Measurements from ENCODE around the gene ITLN2.
"Not testable (repeated sequence)": the region's sequence is repeated elsewhere in the genome, so short reads cannot be mapped to it uniquely, and the experiment has no call there.

Gene ITLN2

DNA sequence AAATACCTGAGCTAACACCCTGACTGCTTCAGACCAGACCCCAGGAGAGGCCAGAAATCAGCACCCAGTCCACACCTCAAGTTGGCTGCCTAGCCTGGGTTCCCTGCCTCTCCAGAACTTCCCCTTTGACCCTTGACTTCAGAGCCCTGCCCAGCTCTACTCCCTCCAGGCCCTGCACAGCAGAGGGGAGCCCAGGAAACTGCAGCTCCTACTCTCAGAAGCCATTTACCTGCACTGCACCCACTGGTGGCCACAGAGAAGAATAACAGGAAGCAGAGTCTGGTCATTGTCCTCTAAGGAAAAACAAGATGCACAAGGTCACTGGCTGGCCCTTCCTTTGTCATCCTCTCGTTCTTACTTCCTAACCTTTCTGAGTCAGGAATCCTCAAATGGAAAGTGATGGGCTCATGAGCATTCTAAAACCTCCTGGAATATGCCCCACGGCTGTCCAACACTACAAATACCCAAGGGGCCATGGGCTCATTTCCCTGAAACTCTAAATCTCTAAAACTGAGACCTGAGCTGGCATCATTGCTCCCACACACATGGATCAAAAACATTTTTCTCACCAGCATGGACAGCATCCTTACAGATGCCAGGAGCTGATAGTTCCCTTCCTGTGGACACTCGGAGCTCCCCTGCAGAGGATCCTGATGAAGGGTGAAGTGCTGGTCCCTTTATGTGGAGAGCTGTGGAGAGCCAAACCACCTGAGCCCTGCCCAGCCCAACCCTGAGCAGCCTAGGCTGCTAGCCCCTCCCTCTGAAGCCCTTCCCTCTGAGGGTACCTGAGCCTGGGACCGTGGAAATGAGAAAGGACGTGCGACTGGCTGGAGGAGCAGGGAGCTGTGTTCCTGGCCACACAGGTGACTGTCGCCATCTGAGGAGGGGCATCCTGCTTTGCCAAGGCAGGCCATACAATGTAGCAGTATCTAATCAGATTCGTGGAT, at the start of gene ITLN2:
Gene ITLN2, minus strand, starts transcription at position 652 of the 947 bp plus-strand sequence. Its CDS starts 68 bp downstream, at position 584.
- peak; percentile 56 for DNase-seq

DNA sequence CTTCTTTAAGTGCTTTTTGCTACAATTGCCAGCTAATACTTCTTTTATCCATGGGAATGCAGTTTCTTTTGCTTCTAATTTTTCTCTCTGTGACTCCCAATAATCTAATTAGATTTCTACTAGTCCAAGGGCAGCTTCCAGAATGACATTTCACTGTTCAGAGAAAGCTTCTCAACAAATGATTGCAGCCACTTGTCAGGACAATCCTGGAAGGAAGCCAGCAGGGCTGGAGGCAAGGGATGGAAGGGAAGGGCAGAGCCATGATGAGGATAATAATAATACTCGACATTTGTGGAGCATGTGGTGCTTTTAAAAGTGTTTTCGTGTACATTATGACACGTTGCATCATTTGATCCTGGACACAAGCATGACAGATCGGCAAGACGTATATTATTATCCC, 46.9 kb upstream of the ITLN2 start:
- no peak for DNase-seq

DNA sequence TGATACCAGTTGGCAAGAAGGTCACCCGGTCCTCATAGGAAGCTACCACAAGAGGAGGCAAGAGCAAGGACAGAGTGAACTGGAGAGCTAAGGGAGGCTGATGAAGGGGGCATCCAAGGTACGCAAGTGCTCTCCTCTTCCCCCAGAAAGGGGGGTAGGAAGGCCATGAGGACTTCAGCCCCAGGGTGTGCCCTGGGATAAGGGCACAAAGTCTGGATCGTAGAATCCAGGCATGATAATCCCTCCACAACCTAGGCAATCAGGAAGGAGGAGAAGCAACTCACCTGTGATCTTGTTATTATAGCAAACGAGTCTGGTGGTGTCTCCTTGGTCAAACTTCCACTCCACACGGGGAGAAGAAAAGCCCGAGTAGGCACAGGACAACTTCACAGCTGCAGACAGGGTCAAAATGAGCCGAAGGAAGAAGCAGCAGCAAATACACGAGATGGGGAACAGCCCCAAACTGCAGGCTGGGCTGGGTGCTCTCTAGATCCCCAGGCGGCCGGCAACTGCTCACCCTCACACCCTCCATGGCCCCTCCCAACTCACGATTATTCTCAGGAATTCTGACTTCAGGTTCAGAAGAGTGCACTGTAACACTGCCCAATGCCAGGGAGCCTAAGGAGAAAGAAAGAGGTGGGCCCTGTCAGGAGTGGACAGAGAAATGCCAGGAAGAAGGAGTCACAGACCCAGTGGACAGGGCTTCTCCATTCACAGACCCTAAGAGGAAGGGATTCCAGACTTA, 46.3 kb upstream of the ITLN2 start:
- no peak for DNase-seq

DNA sequence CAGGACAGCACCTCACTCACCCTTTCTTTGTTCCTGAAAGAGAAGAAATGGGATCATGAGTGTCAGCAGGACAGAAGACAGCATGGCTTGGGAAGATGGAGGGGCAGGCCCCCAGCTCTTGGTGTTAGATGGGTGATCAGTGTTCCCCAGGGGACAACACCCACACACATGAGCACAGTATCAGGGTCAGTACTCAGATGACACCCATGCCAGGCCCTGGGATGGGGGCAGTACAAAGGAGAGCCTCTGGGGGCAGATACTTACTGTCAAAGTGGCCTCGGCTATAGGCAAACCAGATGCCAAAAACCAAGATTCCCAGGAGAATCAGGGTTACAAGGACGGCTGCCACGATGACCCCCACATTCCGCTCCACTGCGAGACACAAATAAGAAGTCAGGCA, 44.8 kb upstream of the ITLN2 start:
- no peak for DNase-seq

DNA sequence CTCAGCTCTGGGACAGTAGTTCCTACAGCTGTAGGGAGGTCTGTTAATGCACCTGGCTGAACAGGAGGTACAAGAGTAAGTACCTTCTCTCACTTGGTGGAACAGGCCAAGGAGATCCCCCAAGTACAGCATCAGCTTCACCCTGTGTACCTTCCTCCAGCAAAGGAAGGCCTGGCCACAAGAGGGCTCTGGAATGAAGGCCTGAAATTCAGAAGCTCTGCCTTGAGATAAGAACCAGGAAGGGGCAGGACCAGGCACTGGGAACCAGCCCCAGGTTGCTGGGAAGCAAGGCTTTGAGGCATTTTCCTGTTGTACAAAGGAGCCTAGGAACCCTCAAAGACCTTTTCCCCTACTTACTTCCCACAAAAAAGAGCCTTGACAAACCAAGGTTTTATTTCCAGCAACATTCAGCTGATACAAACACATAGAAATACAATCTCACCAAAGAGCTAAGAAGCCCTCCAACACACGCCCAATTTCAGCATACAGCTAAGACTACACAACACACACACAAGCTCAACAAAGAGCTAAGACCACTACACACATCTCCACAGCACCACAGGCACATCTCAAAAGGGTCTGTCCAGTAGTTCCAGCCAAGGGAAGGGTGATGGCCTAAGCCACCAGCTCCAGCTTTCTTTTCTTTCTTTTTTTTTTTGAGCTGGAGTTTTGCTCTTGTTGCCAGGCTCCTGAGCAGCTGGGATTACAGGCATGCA, 42.9 kb upstream of the ITLN2 start:
- peak; percentile 61 for DNase-seq

DNA sequence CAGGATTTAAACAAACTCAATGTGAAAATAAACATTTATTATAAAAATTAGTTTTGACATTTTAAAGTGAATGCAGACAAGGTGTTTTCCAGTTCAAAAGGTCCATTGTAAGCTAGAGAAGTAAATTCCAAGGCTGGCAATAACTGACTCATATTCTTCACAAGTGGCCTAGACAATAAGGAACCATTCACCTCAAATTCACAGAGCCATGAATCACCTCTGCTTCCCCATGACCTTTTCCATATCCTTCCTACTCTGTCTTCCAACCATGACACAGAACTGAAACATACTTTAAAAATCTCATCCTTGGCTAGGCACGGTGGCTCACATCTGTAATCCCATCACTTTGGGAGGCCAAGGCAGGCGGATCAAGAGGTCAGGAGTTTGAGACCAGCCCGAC, 41.6 kb upstream of the ITLN2 start:
- no peak for DNase-seq

DNA sequence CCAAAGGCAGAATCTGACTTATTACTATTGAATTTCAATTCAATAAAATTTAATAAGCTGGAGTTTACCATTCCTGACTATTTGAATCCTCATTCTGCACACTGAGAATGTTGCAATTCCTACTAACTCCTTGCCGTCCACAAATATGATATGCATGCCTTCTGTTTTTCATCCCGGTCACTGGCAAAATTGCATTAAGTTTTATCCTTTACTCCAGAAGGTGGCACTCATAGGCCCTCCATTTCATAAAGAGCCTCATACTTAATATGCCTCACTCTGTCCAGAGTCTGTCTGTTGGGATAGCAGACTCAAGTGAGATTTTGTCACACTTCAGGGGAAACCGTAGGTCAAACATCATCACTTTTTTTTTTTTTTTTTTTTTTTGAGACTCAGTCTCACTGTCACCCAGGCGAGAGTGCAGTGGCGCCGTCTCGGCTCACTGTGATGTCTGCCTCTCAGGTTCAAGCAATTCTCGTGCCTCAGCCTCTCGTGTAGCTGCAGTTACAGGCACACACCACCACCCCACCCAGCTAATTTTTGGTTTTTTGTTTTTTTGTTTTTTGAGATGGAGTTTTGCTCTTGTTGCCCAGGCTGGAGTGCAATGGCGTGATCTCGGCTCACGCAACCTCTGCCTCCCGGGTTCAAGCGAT, 39.1 kb upstream of the ITLN2 start:
- DNase-seq, result no peak

DNA sequence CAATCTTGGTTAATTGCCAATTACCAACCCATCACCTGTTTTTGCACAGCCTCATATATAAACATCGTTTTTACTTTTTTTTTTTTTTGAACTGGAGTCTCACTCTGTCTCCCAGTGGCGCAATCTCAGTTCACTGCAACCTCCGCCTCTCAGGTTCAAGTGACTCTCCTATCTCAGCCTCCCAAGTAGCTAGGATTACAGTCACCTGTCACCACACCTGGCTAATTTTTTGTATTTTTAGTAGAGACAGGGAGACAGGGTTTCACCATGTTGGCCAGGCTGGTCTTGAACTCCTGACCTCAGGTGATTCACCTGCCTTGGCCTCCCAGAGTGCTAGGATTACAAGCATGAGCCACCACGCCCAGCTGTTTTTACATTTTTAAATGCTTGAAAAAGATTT, 37.4 kb upstream of the ITLN2 start:
- not testable (repeated sequence) for DNase-seq

DNA sequence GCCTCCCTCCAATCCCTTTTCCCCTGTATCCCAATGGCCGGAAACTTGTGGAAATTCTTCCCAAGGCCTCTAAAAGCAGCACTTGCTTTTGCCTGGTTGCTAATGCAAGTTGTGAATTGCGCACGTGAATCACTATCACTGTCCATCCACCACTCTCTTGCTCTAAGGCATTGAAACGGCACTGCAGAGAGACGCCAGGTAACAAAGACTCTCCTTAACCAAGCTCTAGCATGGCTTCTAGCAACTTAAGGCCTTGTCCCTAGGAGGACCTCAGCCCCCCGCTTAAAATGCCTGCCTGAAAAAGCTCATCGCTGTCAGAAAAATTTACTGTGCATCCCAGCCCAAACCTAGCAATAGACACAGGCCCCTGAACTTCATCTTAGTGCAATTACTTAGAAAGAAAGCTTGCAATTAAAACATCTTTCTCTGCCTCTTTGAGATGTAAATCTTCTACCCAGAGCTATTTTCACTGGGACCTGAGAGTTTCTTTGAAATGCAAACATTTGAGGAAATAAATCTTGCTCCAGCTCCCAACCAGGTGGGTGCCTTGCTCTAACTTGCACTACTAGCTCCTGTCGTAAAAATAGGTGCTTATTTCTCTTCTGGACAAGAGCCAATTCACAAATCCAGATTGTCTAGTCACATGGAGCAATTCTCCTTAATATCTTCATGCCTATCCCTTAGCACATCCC, 32.9 kb upstream of the ITLN2 start:
- DNase-seq, result no peak

DNA sequence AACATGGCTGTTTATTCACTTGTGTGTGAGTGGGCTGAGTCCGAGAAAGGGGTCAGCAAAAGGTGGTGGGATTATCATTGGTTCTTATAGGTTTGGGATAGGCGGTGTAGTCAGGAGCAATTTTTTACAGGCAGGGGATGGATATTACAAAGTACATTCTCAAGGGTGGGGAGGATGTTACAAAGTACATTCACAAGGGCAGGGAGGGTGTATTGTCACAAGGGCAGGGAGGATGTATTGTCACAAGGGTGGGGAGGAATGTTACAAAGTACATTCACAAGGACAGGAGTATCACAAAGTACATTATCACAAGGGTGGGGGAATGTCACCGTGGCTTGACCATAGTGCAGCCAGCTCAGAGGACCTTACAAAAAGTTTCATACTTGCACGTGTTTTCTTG, 31.1 kb upstream of the ITLN2 start:
- no peak for DNase-seq

DNA sequence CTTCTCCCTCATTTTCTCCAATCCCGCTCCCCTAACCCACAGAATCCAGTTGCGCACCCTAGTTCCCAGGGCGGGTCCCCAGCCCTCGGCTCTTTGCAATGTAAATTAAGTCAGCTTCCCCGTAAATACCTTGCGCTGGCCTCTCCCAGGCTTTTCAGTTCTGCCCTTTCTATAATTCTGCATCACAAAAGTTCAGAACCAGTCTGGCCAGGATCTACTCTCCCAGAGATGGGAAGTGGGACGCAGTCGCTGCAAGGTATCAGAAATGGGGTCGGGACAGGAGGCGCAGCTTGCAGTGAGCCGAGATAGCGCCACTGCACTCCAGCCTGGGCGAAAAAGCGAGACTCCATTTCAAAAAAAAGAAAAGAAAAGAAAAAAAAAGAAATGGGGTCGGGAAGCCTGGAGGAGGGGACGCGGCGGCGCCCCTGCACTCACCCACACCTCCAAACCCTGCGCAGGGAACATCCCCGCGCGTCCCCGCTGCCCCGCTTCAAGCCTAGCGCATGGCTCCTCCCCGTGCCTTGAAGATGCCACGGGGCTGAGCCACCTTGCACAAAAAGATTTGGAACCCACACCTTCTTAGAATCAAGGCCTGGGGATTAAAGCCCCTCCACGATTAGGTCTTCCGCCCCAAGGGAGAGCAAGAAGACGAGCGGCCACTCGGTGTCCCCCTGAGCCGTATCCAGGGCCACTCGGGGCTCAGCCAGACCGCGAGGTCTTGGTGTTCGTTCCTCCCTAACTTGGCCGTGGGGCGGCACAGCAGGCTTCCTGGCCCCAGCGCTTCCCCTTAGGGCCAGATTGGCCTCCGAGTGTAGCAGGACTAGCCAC, 27.2 kb upstream of the ITLN2 start:
- peak; percentile 40 for DNase-seq

DNA sequence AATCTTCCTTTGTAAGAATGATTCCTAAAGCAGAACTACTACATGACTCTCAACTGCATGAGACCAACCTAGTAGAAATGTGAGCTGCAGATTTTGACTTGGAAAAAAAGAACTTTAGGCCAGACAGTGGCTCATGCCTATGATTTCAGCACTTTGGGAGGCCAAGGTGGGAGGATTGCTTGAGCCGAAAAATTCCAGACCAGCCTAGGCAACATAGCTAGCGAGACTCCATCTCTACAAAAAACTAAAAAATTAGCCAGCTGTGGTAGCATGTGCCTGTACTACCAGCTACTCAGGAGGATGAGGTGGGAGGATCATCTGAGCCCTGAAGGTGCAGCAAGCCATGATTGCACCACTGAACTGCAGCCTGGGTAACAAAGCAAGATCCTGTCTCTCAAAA, 24.7 kb upstream of the ITLN2 start:
- no peak for DNase-seq

DNA sequence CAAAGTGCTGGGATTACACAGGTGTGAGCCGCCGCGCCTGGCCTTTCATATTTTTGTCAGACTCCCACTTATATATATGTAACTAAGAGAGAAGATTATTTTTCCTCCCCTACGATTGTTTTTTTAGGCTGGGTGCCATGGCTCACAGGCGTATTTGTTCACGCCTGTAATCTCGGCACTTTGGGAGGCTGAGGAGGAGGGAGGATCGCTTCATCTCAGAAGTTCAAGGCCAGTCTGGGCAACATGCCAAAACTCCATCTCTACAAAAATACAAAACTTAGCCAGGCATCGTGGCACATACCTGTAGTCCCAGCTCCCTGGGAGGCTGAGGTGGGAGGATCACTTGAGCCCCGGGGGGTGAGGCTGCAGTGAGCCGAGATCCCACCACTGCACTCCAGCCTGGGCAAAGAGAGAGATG, 23.9 kb upstream of the ITLN2 start:
- no peak for DNase-seq

DNA sequence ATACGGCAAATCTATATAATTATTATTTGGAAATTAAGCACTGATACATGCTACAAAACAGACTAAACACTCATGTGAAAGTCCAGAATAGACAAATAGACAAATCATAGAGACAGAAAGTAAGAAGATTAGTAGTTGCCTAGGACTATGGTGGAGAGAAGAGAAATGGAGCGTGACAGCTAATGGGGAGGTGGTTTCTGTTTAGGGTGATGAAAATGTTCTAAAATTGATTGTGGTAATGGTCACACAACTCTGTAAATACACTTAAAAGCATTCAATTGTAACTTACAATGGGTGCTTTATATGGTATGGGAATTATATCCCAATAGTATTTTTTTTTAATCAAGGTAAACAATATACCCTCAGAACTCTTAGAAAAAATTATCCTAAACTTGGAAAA, 20.4 kb upstream of the ITLN2 start:
- DNase-seq, result no peak

DNA sequence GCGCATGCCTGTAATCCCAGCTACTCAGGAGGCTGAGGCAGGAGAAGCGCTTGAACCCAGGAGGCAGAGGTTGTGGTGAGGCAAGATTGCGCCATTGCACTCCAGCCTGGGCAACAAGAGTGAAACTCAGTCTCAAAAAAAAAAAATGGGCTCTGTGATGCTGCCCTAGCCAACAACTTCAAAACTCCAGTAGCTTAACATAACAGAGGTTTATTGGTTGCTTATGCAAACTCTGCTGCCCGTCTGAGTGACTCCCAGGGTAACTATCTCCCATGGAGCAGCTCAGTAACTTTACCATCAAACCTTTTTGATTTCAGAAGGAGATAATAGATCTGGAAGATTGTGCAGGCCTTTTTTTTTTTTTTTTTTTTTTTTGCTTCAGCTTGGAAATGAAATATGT, 18.9 kb upstream of the ITLN2 start:
- DNase-seq, result no peak

DNA sequence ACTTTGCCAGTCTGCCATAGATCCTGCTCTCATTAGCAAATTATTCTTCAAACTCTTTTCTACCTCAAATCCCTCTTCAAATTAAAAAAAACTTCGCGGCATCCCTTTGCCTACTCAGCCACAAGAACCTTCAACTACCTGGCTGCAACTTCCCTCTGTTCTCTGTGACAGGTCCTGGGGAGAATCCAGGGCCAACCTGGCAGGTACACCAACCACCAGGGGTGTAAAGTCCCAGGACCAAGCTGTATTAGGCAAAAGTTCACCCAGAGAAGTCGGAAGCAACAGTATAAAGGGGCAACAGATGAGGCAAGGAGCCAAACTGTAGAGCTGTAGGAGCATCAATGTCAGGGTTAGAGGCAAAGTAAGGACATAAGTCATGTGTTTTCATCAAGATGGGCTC, 18.3 kb upstream of the ITLN2 start:
- DNase-seq, result no peak

DNA sequence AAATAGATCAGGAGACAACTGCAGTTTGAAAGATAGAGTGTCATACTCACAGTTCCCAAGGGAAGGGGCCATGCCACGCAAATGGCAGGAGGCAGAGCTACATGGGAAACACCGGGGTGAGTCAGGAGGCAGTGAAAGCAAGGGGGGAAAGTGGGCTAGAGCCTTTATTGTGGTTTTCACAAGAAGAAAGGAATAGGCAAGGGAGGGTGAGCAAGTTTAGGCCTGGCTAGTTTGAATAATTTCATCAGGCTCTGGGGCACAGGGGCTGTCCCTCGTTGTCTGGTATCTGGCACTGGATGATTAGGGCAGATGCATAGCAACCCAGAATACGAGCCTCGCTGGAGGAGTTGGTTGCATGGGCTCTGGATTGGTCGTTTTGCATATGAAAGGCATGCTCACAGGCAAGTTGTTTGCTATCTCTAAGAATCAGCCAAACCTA, 17.0 kb upstream of the ITLN2 start:
- DNase-seq, result peak; percentile 57

DNA sequence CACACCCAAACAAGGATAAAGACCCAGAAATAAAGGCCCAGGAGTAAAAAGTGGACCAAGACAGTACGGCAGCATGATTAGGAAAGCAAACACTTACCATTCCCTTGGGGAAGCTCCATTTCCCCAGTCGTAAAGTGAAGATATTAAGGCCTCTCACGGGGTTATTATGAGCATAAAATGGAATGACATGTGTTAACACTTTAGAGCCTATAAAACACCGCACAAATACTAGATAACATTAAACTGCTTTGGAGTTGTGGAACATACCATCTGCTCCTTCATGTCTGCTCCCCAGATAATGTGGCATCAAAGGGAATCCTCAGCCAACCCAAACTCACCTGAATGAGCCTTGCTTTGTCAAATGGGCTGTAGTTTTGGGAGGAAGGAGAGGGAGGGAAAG, 8.9 kb upstream of the ITLN2 start:
- no peak for DNase-seq

DNA sequence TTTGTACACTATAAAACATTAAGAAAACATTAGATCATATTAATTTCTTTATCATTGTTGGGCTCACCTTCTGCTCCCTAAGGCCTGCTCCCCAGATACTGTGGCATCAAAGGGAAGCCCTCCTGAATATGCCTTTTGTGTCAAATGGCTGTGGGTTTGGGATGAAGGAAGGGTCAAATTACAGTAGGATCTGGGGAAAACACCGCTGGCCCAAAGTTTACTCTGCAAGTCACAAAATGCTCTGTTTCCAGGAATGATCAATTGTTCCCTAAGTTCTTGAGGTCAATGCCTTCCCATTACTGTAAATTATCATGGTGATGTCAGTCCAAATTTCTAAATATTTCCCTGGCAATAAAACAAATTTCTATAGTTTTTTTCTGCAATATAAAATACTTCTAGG, 6.8 kb upstream of the ITLN2 start:
- DNase-seq, result no peak

DNA sequence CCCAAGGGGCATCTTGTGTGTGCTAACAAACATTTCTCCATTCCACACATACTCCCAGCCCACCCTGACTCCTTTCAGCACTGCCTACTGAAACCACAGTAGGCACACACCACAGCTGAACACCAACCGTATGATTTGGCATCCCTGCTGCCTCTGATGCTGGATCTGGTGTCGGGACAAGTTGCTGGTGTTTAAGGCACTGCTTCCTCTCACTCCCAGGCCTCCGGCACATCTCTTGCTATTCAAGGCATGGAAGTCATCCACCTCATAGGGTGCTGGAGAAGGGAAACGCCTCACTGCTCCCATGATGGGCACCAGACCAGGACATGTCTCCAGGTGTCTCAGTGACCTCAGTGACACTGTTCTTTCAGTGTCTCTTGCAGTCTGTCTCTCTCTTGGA, 2.4 kb upstream of the ITLN2 start:
- no peak for DNase-seq

DNA sequence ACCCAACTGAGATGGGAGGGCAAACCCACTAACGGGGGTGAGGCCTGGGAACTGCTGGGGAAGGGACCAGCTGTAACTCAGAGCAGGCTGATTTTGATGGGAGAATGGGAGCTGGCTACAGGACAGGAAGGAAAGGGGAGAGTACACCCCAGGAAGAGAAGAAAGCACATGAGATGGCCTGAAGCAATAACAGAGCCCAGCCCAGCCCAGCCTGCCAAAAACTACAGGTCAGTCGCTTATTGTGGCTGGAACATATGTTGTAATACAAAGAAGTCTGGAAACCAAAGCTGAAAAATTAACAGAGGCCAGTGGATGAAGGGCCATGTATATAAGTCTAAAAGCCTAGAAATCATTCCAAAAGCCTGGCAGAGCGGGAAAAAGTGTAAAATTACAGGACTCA, 1.6 kb downstream of the ITLN2 start:
- no peak for DNase-seq

Measured in stimulated activated CD8-positive, alpha-beta memory T cell treated with anti-CD3 and anti-CD28 coated beads, Interleukin-4, amount 100 ng/mL, for 48 hours (primary cell).